Small intestine (tissue), 7 donors: ENCODE results near the gene PDZD7. TPM values are rescaled to one million over a fixed set of nuclear protein-coding genes. Genes with fewer than 3 reads are reported as not detected.

Experiments used
- DNase-seq, 2 donors: peaks; one replicate each; pipeline versions ENCODE4 v3.0.0 to v3.0.0-alpha.2; 2013
- FAIRE-seq: peaks from 2 replicates; lab custom pipeline; 2012; peaks lifted over from hg19 to GRCh38; lab: Jason Lieb, UNC
- H3K27ac ChIP-seq, 3 donors: one replicate each; pipeline ENCODE4 v1.5.1; 2013; ENCODE audit warnings: low read length in 2 of 3, mild to moderate bottlenecking in 2 of 3, control low read depth in 1 of 3, inconsistent platforms in 1 of 3, low read depth in 1 of 3, moderate library complexity in 1 of 3
- H3K27me3 ChIP-seq, 3 donors: one replicate each; pipeline ENCODE4 v1.6.1; 2013; ENCODE audit warnings: low read length in 3 of 3, inconsistent platforms in 1 of 3; ENCODE audit not compliant: control insufficient read depth in 3 of 3, insufficient read depth in 3 of 3
- H3K36me3 ChIP-seq, 3 donors: one replicate each; pipeline ENCODE4 v1.6.1; 2013; ENCODE audit warnings: low read length in 3 of 3, inconsistent platforms in 1 of 3, low read depth in 1 of 3, mild to moderate bottlenecking in 1 of 3, moderate library complexity in 1 of 3; ENCODE audit not compliant: control insufficient read depth in 3 of 3, insufficient read depth in 2 of 3
- H3K4me1 ChIP-seq, 3 donors: one replicate each; pipeline ENCODE4 v1.6.1; 2013; ENCODE audit warnings: low read length in 2 of 3, inconsistent platforms in 1 of 3, low read depth in 1 of 3, mild to moderate bottlenecking in 1 of 3, moderate library complexity in 1 of 3; ENCODE audit not compliant: control insufficient read depth in 3 of 3, insufficient read depth in 2 of 3
- H3K4me3 ChIP-seq, 3 donors: one replicate each; pipeline ENCODE4 v1.5.1; 2013; ENCODE audit warnings: low read length in 3 of 3, control low read depth in 1 of 3, inconsistent platforms in 1 of 3, low read depth in 1 of 3, mild to moderate bottlenecking in 1 of 3, moderate library complexity in 1 of 3
- H3K9me3 ChIP-seq, 2 donors: one replicate each; pipeline ENCODE4 v1.6.1; 2013; ENCODE audit warnings: low read depth in 1 of 2, low read length in 1 of 2; ENCODE audit not compliant: control insufficient read depth in 2 of 2, insufficient read depth in 1 of 2
- WGBS, 3 donors: extraction: QIAGEN DNeasy Blood & Tissue Kit; methylation state at CpG; one replicate each; pipeline ENCODE4 v1.1.7; 2013; 5-methylcytosine and 5-hydroxymethylcytosine counted together
- polyA plus RNA-seq, 4 donors: library from polyadenylated mRNA; stranded (reverse) in 3 of 4; unstranded in 1 of 4; fragments of 200-250 nt in 3 of 4; fragments of 120-200 nt in 1 of 4; gene quantifications; one replicate each; pipeline versions ENCODE4 v1.2.1 to v1.2.3, GENCODE V29; 2013
- donor health status: healthy with polysubstance abuse.
- donor health status: control.
- donor health status: control.
- donor health status: Bipolar disorder and iron deficiency.
- donor health status: healthy.

PDZD7 gene
- polyA plus RNA-seq, 4 donors = 3.1 to 52.6 (median 28.8) TPM

DNA sequence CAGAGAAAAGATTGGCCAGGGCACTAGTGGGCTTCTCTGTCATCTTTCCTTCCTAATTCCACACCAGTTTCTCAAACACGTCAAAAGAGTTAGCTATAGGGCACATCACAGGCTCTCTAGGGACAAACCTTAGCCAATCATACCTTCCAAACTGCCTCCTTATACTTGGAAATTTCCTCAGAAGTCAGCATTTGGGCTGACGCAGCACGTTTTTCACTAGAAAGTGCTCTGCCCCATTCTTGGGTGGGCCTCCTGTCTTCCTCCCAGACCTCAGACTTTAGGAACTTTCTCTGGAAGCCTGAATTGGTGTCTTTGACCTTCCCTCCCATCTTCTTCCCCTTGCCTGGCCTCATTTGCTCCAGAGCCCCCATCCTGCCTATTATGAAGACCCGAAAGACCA is 11.2 kb upstream of the PDZD7 start:
- Histone ChIP-seq H3K4me1 (peaks cover 0 to 44% (median 2%) of the 10 kb centered on the region in 3 donors), H3K27me3 (peaks cover 0 to 15% (median 5%) of the 10 kb centered on the region in 3 donors), H3K4me3 (peak overlapping the region in 1 of 3 donors; percentile 59), H3K27ac (peak overlapping the region; percentile 84 to 96 (median 93)), H3K9me3 (no peaks in the 10 kb centered on the region), H3K36me3 (peaks cover 4 to 42% (median 20%) of the 10 kb centered on the region in 3 donors)
- FAIRE-seq (no peak), DNase-seq (no peak)
- 55 to 68% (median 61%) methylated on average over 4 of the region's 4 CpGs for WGBS, 3 donors

DNA sequence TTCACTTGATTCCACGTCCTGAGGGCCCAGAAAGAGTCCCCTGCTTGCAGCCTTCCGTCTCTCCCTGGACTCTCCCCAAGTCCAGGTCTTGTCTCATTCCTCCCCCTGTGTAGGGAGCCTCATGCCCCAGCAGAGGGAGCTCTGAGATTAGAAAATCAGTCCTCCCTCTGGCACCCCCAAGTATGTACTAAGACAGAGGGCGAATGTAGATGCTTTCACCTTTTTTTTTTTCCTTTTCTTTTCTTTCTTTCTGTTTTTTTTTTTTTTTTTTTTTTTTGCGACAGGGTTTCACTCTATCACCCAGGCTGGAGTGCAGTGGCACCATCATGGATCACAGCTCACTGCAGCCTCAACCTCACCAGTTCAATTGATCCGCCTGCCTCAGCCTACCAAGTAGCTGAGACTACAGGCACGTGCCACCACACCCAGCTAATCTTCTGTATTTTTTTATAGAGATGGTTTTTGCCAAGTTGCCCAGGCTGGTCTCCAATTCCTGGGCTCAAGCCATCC is 10.4 kb upstream of the PDZD7 start:
- Histone ChIP-seq H3K27ac (peak overlapping the region in 2 of 3 donors; percentile 84 to 96), H3K9me3 (no peaks in the 10 kb centered on the region), H3K27me3 (peaks cover 0 to 7% (median 0%) of the 10 kb centered on the region in 3 donors), H3K4me3 (no peak overlapping the region), H3K36me3 (peaks cover 4 to 51% (median 23%) of the 10 kb centered on the region in 3 donors), H3K4me1 (peaks cover 0 to 52% (median 2%) of the 10 kb centered on the region in 3 donors)
- WGBS, 3 donors = 19 to 22% (median 21%) methylated on average over 5 to 6 of the region's 6 CpGs
- DNase-seq (peak; percentile 91 to 92), FAIRE-seq (no peak)

DNA sequence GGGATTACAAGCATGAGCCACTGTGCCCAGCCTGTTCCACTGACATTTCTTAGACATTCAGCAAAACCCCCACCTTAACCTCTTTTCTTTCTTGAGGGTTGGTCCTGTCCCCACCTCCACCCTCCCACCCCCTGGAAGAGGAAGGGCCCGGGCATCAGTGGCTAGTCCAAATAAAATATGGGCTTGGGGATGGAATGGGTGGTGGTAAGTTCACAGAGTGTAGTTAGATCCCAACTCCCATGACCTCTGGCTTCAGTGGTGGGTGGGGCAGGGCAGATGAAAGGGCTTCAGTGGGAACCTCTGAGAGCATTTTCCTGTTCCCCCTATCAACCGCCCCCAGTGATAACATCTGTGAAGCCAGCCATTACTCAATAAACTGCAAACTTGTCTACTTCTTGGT is 9.9 kb upstream of the PDZD7 start:
- H3K27ac ChIP-seq = peak overlapping the region in 2 of 3 donors; percentile 45 to 96
- 30 to 43% (median 38%) methylated on average over 2 of the region's 2 CpGs for WGBS, 3 donors
- DNase-seq = no peak
- H3K36me3 ChIP-seq = peaks cover 4 to 55% (median 28%) of the 10 kb centered on the region in 3 donors
- H3K9me3 ChIP-seq = no peaks in the 10 kb centered on the region
- H3K27me3 ChIP-seq = peaks cover 0 to 4% (median 0%) of the 10 kb centered on the region in 3 donors
- H3K4me1 ChIP-seq = peaks cover 0 to 56% (median 2%) of the 10 kb centered on the region in 3 donors
- H3K4me3 ChIP-seq = no peak overlapping the region
- no peak for FAIRE-seq

DNA sequence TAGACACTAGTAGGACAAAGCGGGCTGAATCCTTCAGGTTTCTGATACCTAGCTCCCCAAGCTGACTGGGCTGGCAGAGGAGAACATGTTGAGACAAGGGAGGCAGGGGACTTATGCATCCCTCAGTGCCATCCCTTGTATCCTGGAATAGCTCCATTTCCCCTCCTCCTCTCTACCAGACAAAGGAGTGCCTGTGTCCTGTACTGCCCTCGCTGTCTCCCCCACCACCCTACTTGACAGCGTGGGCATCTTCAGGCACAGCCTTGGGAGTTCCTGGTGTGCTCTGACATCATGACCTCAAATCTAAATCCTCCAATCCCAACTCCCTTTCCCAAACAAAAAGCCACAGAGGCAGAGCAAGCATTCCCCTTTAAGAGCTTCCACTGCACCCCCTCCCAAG is 9.1 kb upstream of the PDZD7 start:
- no peak for FAIRE-seq
- peaks cover 4 to 63% (median 31%) of the 10 kb centered on the region in 3 donors for H3K36me3 ChIP-seq
- 93 to 99% (median 98%) methylated on average over 3 of the region's 3 CpGs for WGBS, 3 donors

DNA sequence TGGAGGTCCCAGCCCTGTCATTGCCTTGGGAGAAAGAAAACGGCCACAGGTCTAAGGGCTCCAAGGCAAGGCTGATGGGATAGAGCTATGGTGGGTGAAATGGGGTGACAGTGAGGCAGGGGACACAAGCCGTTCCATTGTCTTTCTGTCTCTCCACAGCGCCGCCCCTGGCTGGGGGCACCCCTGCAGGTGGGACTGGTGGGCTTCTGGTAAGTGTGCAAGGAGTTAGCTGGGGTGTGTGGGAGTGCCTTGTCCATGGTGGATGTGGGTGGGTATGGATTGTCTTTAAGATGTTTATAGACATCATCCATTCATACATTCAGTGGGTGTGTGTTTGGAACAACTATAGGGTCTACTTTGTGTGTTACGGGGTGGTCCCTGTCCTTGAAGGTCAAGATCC is 7.6 kb upstream of the PDZD7 start:
- H3K9me3 ChIP-seq = no peaks in the 10 kb centered on the region
- 74 to 87% (median 86%) methylated on average over 5 of the region's 5 CpGs for whole genome bisulfite sequencing, 3 donors
- H3K27me3 ChIP-seq = no peaks in the 10 kb centered on the region
- H3K4me1 ChIP-seq = peaks cover 0 to 69% (median 2%) of the 10 kb centered on the region in 3 donors
- peak overlapping the region in 1 of 3 donors; percentile 19 for H3K27ac ChIP-seq
- FAIRE-seq (no peak), DNase-seq (no peak)
- H3K36me3 ChIP-seq = peaks cover 4 to 69% (median 33%) of the 10 kb centered on the region in 3 donors
- no peak overlapping the region for H3K4me3 ChIP-seq

More for the DNA sequence above, 9.1 kb upstream of the PDZD7 start:
- no peaks in the 10 kb centered on the region for H3K9me3 ChIP-seq
- H3K27me3 ChIP-seq = no peaks in the 10 kb centered on the region
- no peak overlapping the region for H3K4me3 ChIP-seq
- H3K4me1 ChIP-seq = peaks cover 0 to 64% (median 2%) of the 10 kb centered on the region in 3 donors
- H3K27ac ChIP-seq = peak overlapping the region in 1 of 3 donors; percentile 16
- no peak for DNase-seq

DNA sequence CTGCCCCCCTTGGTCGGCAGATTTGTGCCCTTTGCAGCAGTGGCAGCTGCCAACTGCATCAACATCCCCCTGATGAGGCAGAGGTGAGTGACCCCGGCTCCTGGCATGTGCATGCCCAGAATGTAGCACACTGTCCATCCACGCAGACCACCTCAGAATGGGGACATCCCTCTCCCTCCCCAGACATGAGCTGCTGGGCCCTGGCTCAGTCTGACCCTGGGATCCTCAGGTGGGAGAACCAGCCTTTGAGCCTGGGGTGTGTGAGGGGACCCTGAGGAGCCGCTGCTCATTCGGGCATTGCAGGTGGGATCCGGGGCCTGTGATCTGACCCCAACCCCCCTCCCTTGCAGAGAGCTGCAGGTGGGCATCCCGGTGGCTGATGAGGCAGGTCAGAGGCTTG is 5.8 kb upstream of the PDZD7 start:
- H3K36me3 ChIP-seq = peaks cover 4 to 73% (median 33%) of the 10 kb centered on the region in 3 donors
- WGBS, 3 donors = 56 to 72% (median 59%) methylated on average over 7 of the region's 7 CpGs
- H3K27me3 ChIP-seq = no peaks in the 10 kb centered on the region
- DNase-seq (no peak), FAIRE-seq (no peak)
- no peak overlapping the region for H3K4me3 ChIP-seq
- peak overlapping the region in 2 of 3 donors; percentile 24 to 78 for H3K27ac ChIP-seq
- no peaks in the 10 kb centered on the region for H3K9me3 ChIP-seq
- peaks cover 0 to 58% (median 5%) of the 10 kb centered on the region in 3 donors for H3K4me1 ChIP-seq

DNA sequence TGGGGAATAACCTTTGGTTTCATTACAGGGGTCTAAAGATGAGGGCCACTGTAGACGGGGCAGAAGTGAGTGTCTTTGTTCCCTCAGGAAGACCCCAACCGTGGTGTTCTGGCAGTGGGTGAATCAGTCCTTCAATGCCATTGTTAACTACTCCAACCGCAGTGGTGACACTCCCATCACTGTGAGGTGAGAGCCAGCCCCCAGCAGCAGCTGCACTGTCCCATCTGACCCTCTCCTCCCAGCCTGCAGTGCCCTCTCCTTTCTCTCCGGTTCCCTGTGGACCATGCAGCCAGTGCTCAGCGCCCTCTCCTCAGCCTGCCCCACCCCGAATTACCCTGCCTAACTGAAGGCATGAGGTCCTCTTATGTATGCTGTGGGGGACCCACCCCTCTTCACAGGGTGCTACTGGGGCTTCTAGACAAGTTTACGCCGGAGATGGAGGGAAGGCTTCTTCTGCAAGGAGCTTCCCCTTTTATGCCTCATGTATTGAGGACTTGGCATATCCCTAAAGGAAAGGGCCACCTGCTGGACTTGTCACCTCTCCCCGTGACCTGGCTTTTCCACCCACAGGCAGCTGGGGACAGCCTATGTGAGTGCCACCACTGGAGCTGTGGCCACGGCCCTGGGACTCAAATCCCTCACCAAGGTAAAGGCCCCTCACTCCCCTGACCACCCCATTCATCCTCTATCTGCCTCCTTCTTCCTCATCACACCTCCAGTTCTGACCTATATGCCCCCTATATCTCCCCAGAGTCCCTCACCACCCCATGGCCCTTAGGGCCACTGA is 5.2 kb upstream of the PDZD7 start:
- DNase-seq = no peak
- Histone ChIP-seq H3K4me3 (no peak overlapping the region), H3K27ac (peak overlapping the region in 2 of 3 donors; percentile 24 to 78), H3K27me3 (no peaks in the 10 kb centered on the region), H3K4me1 (peaks cover 0 to 52% (median 5%) of the 10 kb centered on the region in 3 donors), H3K9me3 (no peaks in the 10 kb centered on the region), H3K36me3 (peaks cover 4 to 69% (median 33%) of the 10 kb centered on the region in 3 donors)
- FAIRE-seq = no peak
- 76 to 83% (median 76%) methylated on average over 10 of the region's 10 CpGs for WGBS, 3 donors

DNA sequence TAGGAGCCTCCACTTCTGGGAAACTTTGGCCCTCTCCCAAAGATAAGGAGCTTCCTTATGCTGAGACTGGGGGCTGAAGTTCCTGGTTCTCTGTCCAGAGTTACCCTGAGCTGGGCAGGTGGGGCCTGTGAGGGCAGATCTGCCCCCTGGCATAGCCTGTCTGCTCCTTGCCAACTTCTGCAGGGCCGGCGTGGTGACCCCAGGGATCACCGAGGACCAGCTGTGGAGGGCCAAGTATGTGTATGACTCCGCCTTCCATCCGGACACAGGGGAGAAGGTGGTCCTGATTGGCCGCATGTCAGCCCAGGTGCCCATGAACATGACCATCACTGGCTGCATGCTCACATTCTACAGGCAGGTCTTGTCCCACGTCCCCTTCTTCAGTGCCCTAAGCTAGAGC is 4.4 kb upstream of the PDZD7 start:
- peaks cover 4 to 62% (median 33%) of the 10 kb centered on the region in 3 donors for H3K36me3 ChIP-seq
- peak overlapping the region in 2 of 3 donors; percentile 0 to 78 for H3K27ac ChIP-seq
- WGBS, 3 donors = 86 to 88% (median 87%) methylated on average over 7 of the region's 7 CpGs
- no peak for FAIRE-seq
- peaks cover 0 to 48% (median 5%) of the 10 kb centered on the region in 3 donors for H3K4me1 ChIP-seq
- H3K4me3 ChIP-seq = peak overlapping the region in 1 of 3 donors; percentile 17
- H3K9me3 ChIP-seq = no peaks in the 10 kb centered on the region
- H3K27me3 ChIP-seq = no peaks in the 10 kb centered on the region
- no peak for DNase-seq
